Kidney epithelial cell (primary cell): ENCODE data around the gene SDC1. TPM values are rescaled to one million over a fixed set of nuclear protein-coding genes. Genes with fewer than 3 reads are reported as not detected.
A peak's percentile ranks its signal among the peaks of the same experiment; 100 is the strongest.

ENCODE experiments used
- DNase-seq: peaks from one replicate; pipeline ENCODE4 v3.0.0-alpha.2; 2010; ENCODE audit warnings: low read depth
- H3K27me3 ChIP-seq: 2 replicates; pipeline ENCODE4 v1.6.0; 2011; ENCODE audit warnings: low read length; ENCODE audit not compliant: control insufficient read depth, insufficient read depth
- H3K36me3 ChIP-seq: 2 replicates; pipeline ENCODE4 v1.5.1; 2011; ENCODE audit warnings: low read length; ENCODE audit not compliant: control insufficient read depth, insufficient read depth
- H3K4me3 ChIP-seq: 2 replicates; pipeline ENCODE4 v1.5.1; 2011; ENCODE audit warnings: low read depth, mild to moderate bottlenecking, control low read depth, low read length
- total RNA-seq: library from RNA; depleted of rRNA; stranded (reverse); fragments of >200 nt; gene quantifications from 2 replicates; pipeline ENCODE4 v1.2.3, GENCODE V29; 2015
- TF ChIP-seq, protein P1 (sequence below): IDR thresholded peaks from 2 replicates; pipeline ENCODE4 v1.5.1; 2011; ENCODE audit warnings: mild to moderate bottlenecking, moderate library complexity, low read length, control low read depth, inconsistent platforms; ENCODE audit not compliant: insufficient read depth, poor library complexity, severe bottlenecking

The SDC1 gene
- total RNA-seq, 1 donor from 2014 or later = 184 TPM

DNA sequence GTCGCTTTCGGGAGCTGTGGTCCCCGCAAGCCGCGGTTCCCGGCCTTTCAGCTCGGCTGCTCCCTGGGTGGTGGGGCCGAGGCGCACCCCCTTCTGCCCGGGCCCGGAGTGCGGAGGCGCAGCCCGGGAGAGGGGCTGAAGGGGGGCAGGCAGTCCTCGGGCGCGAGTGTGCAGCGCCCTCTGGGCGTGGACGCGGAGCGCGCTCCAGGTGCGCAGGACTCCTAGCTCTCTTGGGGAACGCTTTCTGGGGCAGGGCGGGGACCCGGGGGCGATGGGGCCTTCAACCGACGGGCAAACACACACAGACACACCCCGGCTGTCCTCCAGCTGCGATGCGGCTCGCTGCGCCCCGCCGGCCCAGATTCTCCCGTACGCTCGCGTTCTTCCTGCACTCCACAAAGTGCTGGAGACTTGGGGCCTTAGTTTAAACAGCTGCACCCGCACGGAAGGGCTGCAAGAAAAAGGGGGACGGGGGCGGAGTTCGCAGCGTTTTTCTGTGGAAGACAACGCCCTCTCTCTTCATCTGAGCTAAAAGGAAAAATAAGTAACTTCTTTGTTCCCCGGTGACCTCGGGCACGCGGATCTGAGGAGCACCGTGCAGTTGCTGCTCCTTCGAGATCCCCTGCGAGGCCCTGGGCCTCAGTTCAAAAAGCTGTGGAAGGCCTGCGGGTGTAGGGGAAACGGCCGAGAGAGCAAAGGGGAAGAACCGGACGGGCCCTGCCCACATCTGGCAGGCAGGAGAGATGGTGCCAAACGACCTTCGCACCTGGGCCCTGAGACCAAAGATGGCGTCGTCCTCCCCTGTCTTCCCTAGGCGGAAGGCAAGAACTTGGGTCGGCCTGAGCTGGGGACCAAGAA is 593 bp upstream of the SDC1 start:
- Histone ChIP-seq H3K27me3 (no peaks in the 10 kb centered on the region), H3K4me3 (peak overlapping the region; percentile 73), H3K36me3 (no peaks in the 10 kb centered on the region)
- DNase-seq = no peak
- TF ChIP-seq, protein P1, sequence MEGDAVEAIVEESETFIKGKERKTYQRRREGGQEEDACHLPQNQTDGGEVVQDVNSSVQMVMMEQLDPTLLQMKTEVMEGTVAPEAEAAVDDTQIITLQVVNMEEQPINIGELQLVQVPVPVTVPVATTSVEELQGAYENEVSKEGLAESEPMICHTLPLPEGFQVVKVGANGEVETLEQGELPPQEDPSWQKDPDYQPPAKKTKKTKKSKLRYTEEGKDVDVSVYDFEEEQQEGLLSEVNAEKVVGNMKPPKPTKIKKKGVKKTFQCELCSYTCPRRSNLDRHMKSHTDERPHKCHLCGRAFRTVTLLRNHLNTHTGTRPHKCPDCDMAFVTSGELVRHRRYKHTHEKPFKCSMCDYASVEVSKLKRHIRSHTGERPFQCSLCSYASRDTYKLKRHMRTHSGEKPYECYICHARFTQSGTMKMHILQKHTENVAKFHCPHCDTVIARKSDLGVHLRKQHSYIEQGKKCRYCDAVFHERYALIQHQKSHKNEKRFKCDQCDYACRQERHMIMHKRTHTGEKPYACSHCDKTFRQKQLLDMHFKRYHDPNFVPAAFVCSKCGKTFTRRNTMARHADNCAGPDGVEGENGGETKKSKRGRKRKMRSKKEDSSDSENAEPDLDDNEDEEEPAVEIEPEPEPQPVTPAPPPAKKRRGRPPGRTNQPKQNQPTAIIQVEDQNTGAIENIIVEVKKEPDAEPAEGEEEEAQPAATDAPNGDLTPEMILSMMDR = peak; percentile 65

DNA sequence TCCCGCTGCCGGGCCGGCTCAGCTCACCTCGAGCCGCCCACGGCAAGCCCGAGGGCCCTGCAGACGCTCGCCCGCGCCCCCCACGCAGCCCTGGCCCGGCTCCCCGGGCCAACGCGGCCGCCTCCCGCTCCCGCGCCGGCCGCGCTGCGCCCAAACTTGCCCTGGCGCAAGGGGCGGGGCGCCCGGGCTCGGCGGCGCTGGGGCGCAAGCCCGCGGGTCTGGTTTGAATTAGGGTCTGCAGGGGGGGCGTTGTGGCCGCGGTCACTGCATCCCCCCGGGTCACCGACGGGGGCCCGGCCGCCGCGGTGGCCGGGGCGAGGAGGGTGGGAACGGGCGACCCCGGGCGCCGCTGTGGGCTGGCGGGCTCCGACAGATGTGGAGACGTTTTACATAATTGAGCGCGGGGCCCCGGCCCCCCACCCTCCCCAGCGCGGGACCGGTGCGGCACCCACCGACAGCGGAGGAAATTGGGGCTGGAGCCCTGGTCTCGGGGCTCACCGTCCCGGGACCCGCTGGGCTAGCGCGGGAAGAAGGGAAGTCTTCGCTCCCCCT is 690 bp downstream of the SDC1 start:
- Histone ChIP-seq H3K27me3 (no peaks in the 10 kb centered on the region), H3K4me3 (peak overlapping the region; percentile 73), H3K36me3 (no peaks in the 10 kb centered on the region)
- TF ChIP-seq, protein P1 = no peak
- DNase-seq = no peak

DNA sequence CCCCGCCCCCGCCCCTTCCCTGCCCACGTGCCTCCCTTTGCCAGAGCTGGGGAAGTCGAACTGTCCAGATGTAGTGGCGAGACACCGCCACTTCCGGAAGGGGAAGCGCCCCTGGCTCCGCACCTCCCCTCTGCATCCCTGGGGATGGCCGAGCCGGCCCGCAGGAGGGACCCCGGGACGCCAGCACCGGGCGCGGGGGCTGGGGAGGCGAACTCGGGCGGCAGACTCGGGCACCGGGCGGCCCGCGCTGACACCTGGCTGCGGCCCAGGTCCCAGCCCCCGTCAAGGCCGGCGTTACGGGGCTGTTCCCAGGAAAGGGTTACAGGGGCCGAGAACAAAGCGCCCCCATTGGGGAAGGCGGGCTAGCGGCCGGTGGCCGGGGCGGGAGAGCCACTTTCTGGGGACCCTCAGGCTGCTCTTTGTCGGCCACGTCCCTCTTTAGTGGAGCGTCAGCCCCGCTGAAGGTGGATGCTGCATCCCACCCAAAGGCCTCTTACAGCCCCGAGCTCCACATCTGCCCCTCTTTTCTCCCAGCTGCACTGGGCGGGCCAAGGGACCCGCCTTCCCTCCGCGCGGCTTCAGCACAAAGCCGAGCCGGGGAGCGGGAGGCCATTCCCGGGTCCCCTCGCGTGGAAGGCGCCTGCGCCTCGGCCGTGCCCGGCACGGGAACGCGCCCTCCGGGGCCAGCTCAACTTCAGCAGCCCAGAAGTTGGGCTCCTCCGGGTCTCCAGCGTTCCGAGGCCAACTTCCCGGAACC is 1.3 kb downstream of the SDC1 start:
- TF ChIP-seq, protein P1 = no peak
- no peaks in the 10 kb centered on the region for H3K36me3 ChIP-seq
- H3K27me3 ChIP-seq = no peaks in the 10 kb centered on the region
- peak overlapping the region; percentile 73 for H3K4me3 ChIP-seq
- DNase-seq = no peak

DNA sequence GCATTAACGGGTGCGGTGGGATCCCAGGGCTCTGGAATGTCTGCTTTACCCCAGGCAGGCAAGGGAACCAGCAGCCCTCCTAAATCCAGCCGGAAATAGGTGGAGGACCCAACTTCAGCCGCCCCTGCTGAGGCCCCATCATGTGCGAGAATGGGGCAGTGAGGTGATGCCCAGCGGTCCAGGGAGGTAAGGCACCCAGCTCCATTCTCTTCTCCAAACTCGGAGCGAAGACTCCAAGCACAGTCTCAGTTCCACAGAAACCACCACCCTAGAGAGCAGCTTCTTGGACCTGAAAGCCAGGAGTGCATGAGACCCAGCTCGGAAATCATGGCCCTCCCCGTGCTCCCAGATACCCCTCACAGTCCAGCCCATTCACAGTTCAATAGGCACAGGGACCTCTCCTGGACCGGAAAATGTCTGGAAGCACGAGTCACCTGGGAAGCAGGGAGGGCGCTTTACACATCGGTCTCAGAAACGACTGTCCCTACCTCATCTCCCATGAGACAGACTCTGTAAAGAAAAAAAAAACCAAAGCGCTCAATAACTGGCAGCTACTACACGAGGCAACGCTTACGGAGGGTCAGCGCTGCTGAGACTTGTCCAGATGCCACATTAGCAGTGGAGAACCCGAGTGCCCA is 2.0 kb downstream of the SDC1 start:
- Histone ChIP-seq H3K27me3 (no peaks in the 10 kb centered on the region), H3K4me3 (peak overlapping the region; percentile 73), H3K36me3 (no peaks in the 10 kb centered on the region)
- DNase-seq = no peak
- TF ChIP-seq, protein P1 = no peak

DNA sequence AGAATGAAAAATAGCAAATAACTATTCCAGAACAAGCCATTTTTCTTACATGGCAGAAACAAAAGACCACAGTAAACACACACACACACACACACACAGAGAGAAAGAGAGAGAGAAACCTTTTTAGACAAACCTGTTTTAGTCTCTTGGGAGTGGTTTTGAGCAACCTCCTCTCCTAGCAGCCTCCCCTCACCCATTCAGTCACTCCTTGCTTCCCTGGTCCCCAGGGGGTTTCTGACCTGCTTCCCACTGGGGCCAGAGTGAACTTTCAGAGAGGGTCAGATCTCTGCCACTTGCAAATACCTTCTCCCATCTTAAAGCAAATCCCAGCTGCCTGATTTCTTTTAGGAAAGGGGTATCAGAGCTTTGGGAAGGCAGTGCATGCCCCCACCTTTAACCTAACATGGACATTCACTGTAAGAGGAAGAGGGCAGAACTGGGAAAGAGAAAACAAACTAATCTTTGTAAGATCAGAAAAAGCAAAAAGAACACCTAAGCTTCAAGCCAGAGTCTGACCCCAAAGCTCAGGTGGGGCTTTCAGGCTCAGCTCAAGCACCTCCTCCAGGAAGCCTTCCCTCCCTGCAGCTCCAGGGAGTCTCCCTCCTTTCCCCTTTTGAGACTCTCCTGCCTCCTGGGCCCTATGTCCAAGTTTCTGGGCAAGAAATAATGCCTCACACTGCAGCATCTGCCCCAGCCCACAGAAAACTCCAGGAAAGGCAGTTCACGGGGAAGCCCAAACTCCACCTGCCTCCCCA is 2.7 kb downstream of the SDC1 start:
- TF ChIP-seq, protein P1 = no peak
- DNase-seq = no peak
- H3K36me3 ChIP-seq = no peaks in the 10 kb centered on the region
- no peak overlapping the region for H3K4me3 ChIP-seq
- H3K27me3 ChIP-seq = no peaks in the 10 kb centered on the region
